Endothelial cell of umbilical vein (primary cell): Measurements from ENCODE around the gene TRIM14. TPM values are rescaled to one million over a fixed set of nuclear protein-coding genes. Genes with fewer than 3 reads are reported as not detected.

Experiments
- BruUV-seq: library from RNA; stranded (reverse); fragments of 400-500 nt; replicated peaks from 2 replicates; lab custom pipeline; 2021; lab: Mats Ljungman, UMichigan
- CTCF ChIA-PET: fragments of 300-600, 350-600 bp; sonication (Branson Sonifier 250); formaldehyde crosslinking; loops from one replicate; lab custom pipeline; 2021; ENCODE audit warnings: antibody characterized with exemption, inconsistent platforms; lab: Charles Lee
- POLR2A ChIA-PET: fragments of 300-600, 350-600 bp; sonication (Branson Sonifier 250); formaldehyde crosslinking; loops from one replicate; lab custom pipeline; 2021; ENCODE audit warnings: antibody characterized with exemption, inconsistent platforms; lab: Charles Lee
- DNase-seq: peaks from one replicate; pipeline ENCODE4 v3.0.0-alpha.2; 2011; ENCODE audit warnings: low read depth, low spot score
- FAIRE-seq: peaks from 2 replicates; lab custom pipeline; 2011; peaks lifted over from hg19 to GRCh38; lab: Jason Lieb, UNC
- H2AFZ ChIP-seq: 2 replicates; pipeline ENCODE4 v1.6.0; 2012; ENCODE audit warnings: low read depth, low read length, control low read depth, inconsistent platforms
- H3K27ac ChIP-seq: 2 replicates; pipeline ENCODE4 v1.5.1; 2011; ENCODE audit warnings: low read depth, mild to moderate bottlenecking, control low read depth, low read length, moderate library complexity; ENCODE audit not compliant: insufficient read depth
- H3K27me3 ChIP-seq, 2 experiments: 2 replicates each; pipeline versions ENCODE4 v1.6.0 to v1.6.1; 2011; ENCODE audit warnings: low read length in 2 of 2, mixed read lengths in 1 of 2; ENCODE audit not compliant: control insufficient read depth in 2 of 2, insufficient read depth in 2 of 2
- H3K36me3 ChIP-seq, 2 experiments: 2 replicates in 1 of 2; 3 replicates in 1 of 2; pipeline ENCODE4 v1.5.1; 2011; ENCODE audit warnings: low read length in 2 of 2, mild to moderate bottlenecking in 1 of 2, moderate library complexity in 1 of 2; ENCODE audit not compliant: control insufficient read depth in 2 of 2, insufficient read depth in 2 of 2; ENCODE audit errors: extremely low read depth in 1 of 2
- H3K4me1 ChIP-seq: 3 replicates; pipeline ENCODE4 v1.5.1; 2011; ENCODE audit warnings: mild to moderate bottlenecking, low read length; ENCODE audit not compliant: control insufficient read depth, insufficient read depth; ENCODE audit errors: extremely low read depth
- H3K4me2 ChIP-seq: 2 replicates; pipeline ENCODE4 v1.6.1; 2011; ENCODE audit warnings: low read length, control low read depth, mixed read lengths; ENCODE audit not compliant: insufficient read depth
- H3K4me3 ChIP-seq, 3 experiments: fragments of 200-600 bp in 1 of 3; sonication (generic), shearing (Covaris generic) in 1 of 3; replicated peaks in 1 of 3; 2 replicates each; pipeline ENCODE4 v1.5.1; 2011 to 2016; ENCODE audit warnings: control low read depth in 3 of 3, low read length in 3 of 3, mild to moderate bottlenecking in 2 of 3, inconsistent platforms in 1 of 3, low read depth in 1 of 3, moderate library complexity in 1 of 3; ENCODE audit not compliant: insufficient read depth in 1 of 3
- H3K79me2 ChIP-seq: 2 replicates; pipeline ENCODE4 v1.6.0; 2012; ENCODE audit warnings: low read length, inconsistent platforms; ENCODE audit not compliant: control insufficient read depth, insufficient read depth
- H3K9ac ChIP-seq: replicated peaks from 2 replicates; pipeline ENCODE3; 2011; ENCODE audit warnings: low read length, control low read depth; ENCODE audit not compliant: insufficient read depth; ENCODE audit errors: extremely low read depth
- H3K9me1 ChIP-seq: replicated peaks from 3 replicates; pipeline ENCODE4 v1.6.0; 2011; ENCODE audit warnings: mild to moderate bottlenecking, low read length; ENCODE audit not compliant: control insufficient read depth, insufficient read depth; ENCODE audit errors: extremely low read depth
- H3K9me3 ChIP-seq: replicated peaks from 2 replicates; pipeline ENCODE4 v1.5.1; 2012; ENCODE audit warnings: low read length, inconsistent platforms; ENCODE audit not compliant: control insufficient read depth, insufficient read depth
- H4K20me1 ChIP-seq: replicated peaks from 2 replicates; pipeline ENCODE3; 2011; ENCODE audit warnings: mild to moderate bottlenecking, low read length; ENCODE audit not compliant: control insufficient read depth, insufficient read depth; ENCODE audit errors: extremely low read depth
- CTCF ChIP-seq, 2 donors: IDR thresholded peaks; 1 replicate in 1 of 2; 2 replicates in 1 of 2; pipeline ENCODE4 v1.5.1; 2011; ENCODE audit warnings: low read length in 2 of 2, mild to moderate bottlenecking in 2 of 2, moderate library complexity in 2 of 2, control low read depth in 1 of 2, inconsistent platforms in 1 of 2, low read depth in 1 of 2; ENCODE audit not compliant: insufficient read depth in 1 of 2; ENCODE audit errors: extremely low read depth in 1 of 2
- EZH2 ChIP-seq: IDR thresholded peaks from 2 replicates; pipeline ENCODE4 v1.6.1; 2012; ENCODE audit warnings: borderline replicate concordance, low read depth, mild to moderate bottlenecking, moderate library complexity, low read length, inconsistent platforms; ENCODE audit not compliant: severe bottlenecking
- FOS ChIP-seq: IDR thresholded peaks from 2 replicates; pipeline ENCODE4 v1.6.1; 2011; ENCODE audit warnings: mild to moderate bottlenecking, low read length, moderate library complexity, borderline replicate concordance; ENCODE audit not compliant: insufficient read depth
- GATA2 ChIP-seq: IDR thresholded peaks from 2 replicates; pipeline ENCODE4 v1.7.0; 2011; ENCODE audit warnings: low read depth, mild to moderate bottlenecking, moderate library complexity, mixed read lengths, low read length; ENCODE audit not compliant: insufficient read length, insufficient read depth
- JUN ChIP-seq: IDR thresholded peaks from 2 replicates; pipeline ENCODE4 v1.6.1; 2011; ENCODE audit warnings: borderline replicate concordance, low read depth; ENCODE audit not compliant: insufficient read length, insufficient read depth
- MYC ChIP-seq: IDR thresholded peaks from one replicate; pipeline ENCODE4 v1.6.1; 2011; ENCODE audit warnings: mild to moderate bottlenecking, low read depth, low read length
- POLR2A ChIP-seq: IDR thresholded peaks from 2 replicates; pipeline ENCODE4 v1.6.1; 2012; ENCODE audit warnings: low read depth, mild to moderate bottlenecking, control low read depth, low read length
- POLR2AphosphoS5 ChIP-seq: IDR thresholded peaks from 2 replicates; pipeline ENCODE4 v1.6.1; 2012; ENCODE audit warnings: low read depth, mild to moderate bottlenecking, control low read depth, low read length, moderate library complexity; ENCODE audit not compliant: insufficient read depth
- dilution Hi-C: fragments of 300-500 bp; cut with MboI; formaldehyde crosslinking; loops from one replicate; pipeline ENCODE4 v1.15.0; 2019; ENCODE audit warnings: low sequenced_read_pairs; ENCODE audit not compliant: extremely low pct_ligation_motif_present
- intact Hi-C: fragments of 100-400 bp; cut with micrococcal nuclease; formaldehyde crosslinking; loops from one replicate; pipeline ENCODE4 v1.10.0; 2022
- polyA plus RNA-seq, 4 experiments: library from polyadenylated mRNA; depleted of rRNA in 3 of 4; stranded (reverse) in 3 of 4; unstranded in 1 of 4; fragments of >200 nt; gene quantifications; 2 replicates each; pipeline versions ENCODE4 v1.2.1 to v1.2.3, GENCODE V29; 2011 to 2012; ENCODE audit warnings: missing spikeins in 1 of 4
- total RNA-seq: library from RNA; stranded (reverse); gene quantifications from 2 replicates; pipeline ENCODE4 v1.2.3, GENCODE V29; 2021
- TF ChIP-seq, protein P1 (sequence below): IDR thresholded peaks from 2 replicates; pipeline ENCODE4 v1.6.1; 2011; ENCODE audit not compliant: insufficient read depth, insufficient read length

The TRIM14 gene
- total and polyA plus RNA-seq, 2 donors (not counting 3 experiments of a cell fraction or from before 2014, with no cell fraction given) = 4.8 to 10.7 TPM

DNA sequence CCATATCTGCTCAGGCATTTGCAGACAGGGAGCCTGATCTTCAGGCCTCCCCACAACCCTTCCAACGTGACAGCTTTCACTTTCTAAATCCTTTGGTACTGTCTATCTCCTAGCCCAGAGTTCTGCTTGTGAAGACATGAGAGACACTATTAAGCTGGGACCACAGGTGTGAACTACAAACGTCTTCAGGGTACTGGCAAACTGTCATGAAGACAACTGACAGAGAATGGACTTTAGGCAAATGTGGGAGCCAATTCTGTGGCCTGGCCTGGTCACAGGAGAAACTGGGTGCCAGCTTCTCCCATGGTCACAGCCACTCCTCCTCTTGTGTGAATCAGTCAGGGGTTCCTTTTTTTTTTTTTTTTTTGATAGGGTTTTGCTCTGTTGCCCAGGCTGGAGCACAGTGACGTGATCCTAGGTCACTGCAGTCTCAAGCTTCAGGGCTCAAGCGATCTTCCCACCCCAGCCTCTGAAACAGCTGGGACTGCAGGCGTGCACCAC lies 10.4 kb downstream of the TRIM14 start:
- dilution Hi-C loops = no loop called here
- intact Hi-C loops = no loop called here

GRCh38 chr9:98107926-98108325 lies 11.1 kb downstream of the TRIM14 start:
- H2AFZ ChIP-seq = no peak overlapping the region
- no peak overlapping the region for H3K27ac ChIP-seq
- no peaks in the 10 kb centered on the region for H3K9me3 ChIP-seq
- POLR2A ChIA-PET = no interaction called here
- H3K36me3 ChIP-seq = no peaks in the 10 kb centered on the region
- no peak overlapping the region for H3K4me2 ChIP-seq
- H3K9me1 ChIP-seq = no peaks in the 10 kb centered on the region
- no peaks in the 10 kb centered on the region for H3K4me1 ChIP-seq
- no peaks in the 10 kb centered on the region for H4K20me1 ChIP-seq
- CTCF ChIA-PET = no interaction called here
- no peaks in the 10 kb centered on the region for H3K27me3 ChIP-seq
- H3K79me2 ChIP-seq = no peaks in the 10 kb centered on the region
- no peak for DNase-seq
- H3K9ac ChIP-seq = no peak overlapping the region
- intact Hi-C loops (no loop called here), dilution Hi-C loops (no loop called here)
- H3K4me3 ChIP-seq = no peak overlapping the region
- BruUV-seq = no TSS peak
- TF ChIP-seq JUN = no peak
- TF ChIP-seq EZH2 = no peak
- TF ChIP-seq GATA2 = no peak
- no peak for TF ChIP-seq CTCF (IDR thresholded peaks at IDR 0.05; ENCODE audit: extremely low read depth in 1 of 2, insufficient read depth in 1 of 2, low read depth in 1 of 2, low read length in 2 of 2)
- TF ChIP-seq, protein P1, sequence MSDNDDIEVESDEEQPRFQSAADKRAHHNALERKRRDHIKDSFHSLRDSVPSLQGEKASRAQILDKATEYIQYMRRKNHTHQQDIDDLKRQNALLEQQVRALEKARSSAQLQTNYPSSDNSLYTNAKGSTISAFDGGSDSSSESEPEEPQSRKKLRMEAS = no peak
- TF ChIP-seq MYC = no peak
- TF ChIP-seq POLR2AphosphoS5 = no peak
- no peak for TF ChIP-seq POLR2A
- TF ChIP-seq FOS = no peak
- FAIRE-seq = no peak

More for the DNA sequence above, 10.4 kb downstream of the TRIM14 start:
- Histone ChIP-seq H3K79me2 (no peaks in the 10 kb centered on the region), H3K4me2 (no peak overlapping the region), H3K9me1 (no peaks in the 10 kb centered on the region), H3K4me3 (no peak overlapping the region), H2AFZ (no peak overlapping the region), H3K36me3 (no peaks in the 10 kb centered on the region), H3K4me1 (no peaks in the 10 kb centered on the region), H3K27ac (no peak overlapping the region), H3K9me3 (no peaks in the 10 kb centered on the region), H3K9ac (no peak overlapping the region), H4K20me1 (no peaks in the 10 kb centered on the region), H3K27me3 (no peaks in the 10 kb centered on the region)
- no peak for DNase-seq
- ChIA-PET POLR2A (no interaction called here), CTCF (no interaction called here)
- FAIRE-seq = no peak
- no TSS peak for BruUV-seq
- TF ChIP-seq EZH2 (no peak), GATA2 (no peak), POLR2AphosphoS5 (no peak), JUN (no peak), MYC (no peak), POLR2A (no peak), FOS (no peak)
- TF ChIP-seq, protein P1 = no peak
